ENCODE results near the gene SPATA20.

Gene SPATA20

GRCh38 chr17:50520483-50520882 lies 26.5 kb upstream of the SPATA20 start:
- DNase-seq = no peak

- DNase-seq = no peak
Observed at GRCh38 chr17:50521514-50521913, 25.5 kb upstream of the SPATA20 start.

- no peak for DNase-seq
Observed at GRCh38 chr17:50522766-50523165, 24.2 kb upstream of the SPATA20 start.

GRCh38 chr17:50523208-50523607 lies 23.8 kb upstream of the SPATA20 start:
- no peak for DNase-seq

GRCh38 chr17:50524838-50525237 lies 22.1 kb upstream of the SPATA20 start:
- no peak for DNase-seq

- DNase-seq = no peak
Observed at GRCh38 chr17:50527155-50527762, 19.7 kb upstream of the SPATA20 start.

- DNase-seq = no peak
Observed at GRCh38 chr17:50527949-50528474, 19.0 kb upstream of the SPATA20 start.

- DNase-seq = no peak
Observed at GRCh38 chr17:50529849-50530248, 17.1 kb upstream of the SPATA20 start.

- DNase-seq = no peak
Observed at GRCh38 chr17:50531428-50532025, 15.4 kb upstream of the SPATA20 start.

GRCh38 chr17:50532452-50533024 lies 14.4 kb upstream of the SPATA20 start, which contains the start of gene EPN3:
Gene EPN3 (plus strand): TSS chr17:50532735. CDS start chr17:50536557, 3,822 bp downstream.
- DNase-seq = no peak

- no peak for DNase-seq
Observed at GRCh38 chr17:50533185-50533584, 13.8 kb upstream of the SPATA20 start.

- DNase-seq = no peak
Observed at GRCh38 chr17:50533720-50534148, 13.2 kb upstream of the SPATA20 start.

GRCh38 chr17:50534222-50534978 lies 12.6 kb upstream of the SPATA20 start:
- DNase-seq = peak; percentile 18

GRCh38 chr17:50534979-50535326 lies 12.0 kb upstream of the SPATA20 start:
- no peak for DNase-seq

- no peak for DNase-seq
Observed at GRCh38 chr17:50535407-50535806, 11.6 kb upstream of the SPATA20 start.

- no peak for DNase-seq
Observed at GRCh38 chr17:50536683-50537646, 10.0 kb upstream of the SPATA20 start.

GRCh38 chr17:50537721-50538548 lies 9.0 kb upstream of the SPATA20 start:
- DNase-seq = no peak

GRCh38 chr17:50538549-50539410 lies 8.2 kb upstream of the SPATA20 start:
- DNase-seq = no peak

- DNase-seq = no peak
Observed at GRCh38 chr17:50539762-50540559, 7.0 kb upstream of the SPATA20 start.

Measured in CD4-positive, alpha-beta T cell treated with Interleukin-17A for 4 hours (primary cell).